ENCODE measurements around the gene TES. TPM values are rescaled to one million over a fixed set of nuclear protein-coding genes. Genes with fewer than 3 reads are reported as not detected.

Gene TES
- total and polyA plus RNA-seq, 9 of the 15 experiments (the other 6 are each of a cell fraction or from before 2014, with no cell fraction given), result 20.7 to 61.6 (median 53.8) TPM

- TF ChIP-seq CEBPG (CRISPR knock-in tag; IDR thresholded peaks at IDR 0.05) (no peak), CEBPG (tag; conservative IDR thresholded peaks at IDR 0.05 in 1 of 2, IDR thresholded peaks at IDR 0.05 in 1 of 2) (peak; percentile 65 to 68), U2AF1 (optimal IDR thresholded peaks at IDR 0.05; ENCODE audit: low read depth, low read length) (peak; percentile 27), TAF7 (tag; IDR thresholded peaks at IDR 0.05) (no peak), CREB3 (tag; conservative IDR thresholded peaks at IDR 0.05; ENCODE audit: low read depth) (no peak), NCOA1 (IDR thresholded peaks at IDR 0.05; ENCODE audit: low read depth) (peak; percentile 55), ZNF639 (CRISPR knock-in tag; conservative IDR thresholded peaks at IDR 0.05 in 1 of 2, IDR thresholded peaks at IDR 0.05 in 1 of 2) (peak in 1 of 2 experiments; percentile 78; a peak in 2 of 4 replicates), NEUROD1 (IDR thresholded peaks at IDR 0.05; ENCODE audit: borderline replicate concordance, low read depth, low read length, partially characterized antibody) (peak; percentile 55), ESRRB (CRISPR knock-in tag; IDR thresholded peaks at IDR 0.05; ENCODE audit: borderline replicate concordance) (no peak), ZC3H11A (IDR thresholded peaks at IDR 0.05; ENCODE audit: low read depth, low read length) (no peak), ZBTB12 (CRISPR knock-in tag; IDR thresholded peaks at IDR 0.05) (no peak), TCF3 (CRISPR knock-in tag; IDR thresholded peaks at IDR 0.05) (peak; percentile 89), ZNF239 (CRISPR knock-in tag; IDR thresholded peaks at IDR 0.05) (peak; percentile 75), ILF3 (IDR thresholded peaks at IDR 0.05; ENCODE audit: borderline replicate concordance) (no peak), ETV1 (tag; conservative IDR thresholded peaks at IDR 0.05; ENCODE audit: low read depth) (no peak), PHF8 (IDR thresholded peaks at IDR 0.05; ENCODE audit: borderline replicate concordance, low read length) (no peak), ZBTB43 (CRISPR knock-in tag; IDR thresholded peaks at IDR 0.05) (no peak), ARID3A (IDR thresholded peaks at IDR 0.05; ENCODE audit: borderline replicate concordance, low read depth, low read length) (peak; percentile 96; the same call in 1 of the 2 replicates), ZNF511 (CRISPR knock-in tag; IDR thresholded peaks at IDR 0.05) (no peak), XRCC5 (IDR thresholded peaks at IDR 0.05; ENCODE audit: low read depth, low read length) (no peak)
Measured at GRCh38 chr7:116218051-116218645, 7.8 kb downstream of the TES start (continued).

Data from K562 (cell line).